HT-29 (cell line): ENCODE results near the gene GRIA1. TPM values are rescaled to one million over a fixed set of nuclear protein-coding genes. Genes with fewer than 3 reads are reported as not detected.
A peak's percentile ranks its signal among the peaks of the same experiment; 100 is the strongest.

Experiments
- DNase-seq: peaks from one replicate; pipeline ENCODE4 v3.0.0-alpha.2; 2015; ENCODE audit warnings: low spot score
- total RNA-seq: library from RNA; depleted of rRNA; stranded (reverse); fragments of >200 nt; shearing (Covaris generic); gene quantifications from 2 replicates; pipeline ENCODE4 v1.2.3, GENCODE V29; 2014; rRNA removed

GRIA1 gene
- total RNA-seq: not detected in 2 replicates

- DNase-seq: no peak
Measured at GRCh38 chr5:153490118-153491037, at the start of gene GRIA1. Gene GRIA1, plus strand, starts transcription at chr5:153490670.

GRCh38 chr5:153445875-153446579 is 44.4 kb upstream of the GRIA1 start:
- no peak for DNase-seq

GRCh38 chr5:153447534-153447933 is 42.9 kb upstream of the GRIA1 start:
- DNase-seq: no peak

- no peak for DNase-seq
Measured at GRCh38 chr5:153456354-153456753, 34.1 kb upstream of the GRIA1 start.

GRCh38 chr5:153456993-153457392 is 33.5 kb upstream of the GRIA1 start:
- DNase-seq: no peak

- DNase-seq: no peak
Measured at GRCh38 chr5:153458268-153458667, 32.2 kb upstream of the GRIA1 start.

GRCh38 chr5:153459051-153459743 is 31.3 kb upstream of the GRIA1 start:
- DNase-seq: no peak

- no peak for DNase-seq
Measured at GRCh38 chr5:153460421-153460820, 30.0 kb upstream of the GRIA1 start.

- no peak for DNase-seq
Measured at GRCh38 chr5:153461341-153461740, 29.1 kb upstream of the GRIA1 start.

- no peak for DNase-seq
Measured at GRCh38 chr5:153463806-153464205, 26.7 kb upstream of the GRIA1 start.

GRCh38 chr5:153467546-153467945 is 22.9 kb upstream of the GRIA1 start:
- no peak for DNase-seq

- DNase-seq: no peak
Measured at GRCh38 chr5:153469423-153469822, 21.0 kb upstream of the GRIA1 start.

GRCh38 chr5:153470736-153471135 is 19.7 kb upstream of the GRIA1 start:
- no peak for DNase-seq

- DNase-seq: no peak
Measured at GRCh38 chr5:153476767-153477166, 13.7 kb upstream of the GRIA1 start.

- DNase-seq: no peak
Measured at GRCh38 chr5:153480401-153480800, 10.1 kb upstream of the GRIA1 start.

GRCh38 chr5:153483482-153483881 is 7.0 kb upstream of the GRIA1 start:
- no peak for DNase-seq

- DNase-seq: no peak
Measured at GRCh38 chr5:153485641-153486040, 4.8 kb upstream of the GRIA1 start.

- DNase-seq: no peak
Measured at GRCh38 chr5:153486771-153487170, 3.7 kb upstream of the GRIA1 start.

GRCh38 chr5:153489611-153490010 is 859 bp upstream of the GRIA1 start:
- no peak for DNase-seq

- DNase-seq: no peak
Measured at GRCh38 chr5:153491038-153491744, 721 bp downstream of the GRIA1 start.

- no peak for DNase-seq
Measured at GRCh38 chr5:153491856-153492255, 1.4 kb downstream of the GRIA1 start.

- DNase-seq: peak; percentile 41
Measured at GRCh38 chr5:153496835-153497234, 6.4 kb downstream of the GRIA1 start.
